ENCODE results near the gene EGFL7. TPM values are rescaled to one million over a fixed set of nuclear protein-coding genes. Genes with fewer than 3 reads are reported as not detected.

Gene EGFL7
- total and polyA plus RNA-seq, 4 donors: 128 to 379 (median 226) TPM

- H3K36me3 ChIP-seq (ENCODE audit: control insufficient read depth in 4 of 4, insufficient read depth in 4 of 4, low read length in 4 of 4): no peaks in the 10 kb centered on the region
- H3K27me3 ChIP-seq (ENCODE audit: control insufficient read depth in 3 of 3, insufficient read depth in 3 of 3, low read length in 2 of 3): no peaks in the 10 kb centered on the region
- H3K9me3 ChIP-seq (ENCODE audit: control insufficient read depth in 4 of 4, insufficient read depth in 3 of 4, low read length in 3 of 4): peaks cover 0 to 3% (median 0%) of the 10 kb centered on the region in 4 donors
- 50 to 54% methylated on average over 43 of the region's 43 CpGs for WGBS, 2 donors
- H3K4me3 ChIP-seq: no peak overlapping the region
- H3K4me1 ChIP-seq (ENCODE audit: control insufficient read depth in 5 of 5, insufficient read depth in 5 of 5, low read length in 5 of 5): peaks cover 0 to 14% (median 0%) of the 10 kb centered on the region in 5 donors
- ATAC-seq (ENCODE audit: insufficient read depth, low FRiP score): no peak
- peak overlapping the region in 1 of 2 donors; percentile 77 for H3K27ac ChIP-seq (ENCODE audit: low read depth in 1 of 2, low read length in 1 of 2)
- no peak overlapping the region for H3K9ac ChIP-seq (ENCODE audit: insufficient read depth in 1 of 2, low read length in 2 of 2)
- DNase-seq: no peak
- no peak for TF ChIP-seq CTCF (IDR thresholded peaks at IDR 0.05; ENCODE audit: control extremely low read depth, extremely low read depth)
Measured at GRCh38 chr9:136653323-136654079, 9.2 kb upstream of the EGFL7 start.

- peak overlapping the region; percentile 61 to 93 for H3K27ac ChIP-seq (ENCODE audit: low read depth in 1 of 2, low read length in 1 of 2)
- WGBS, 2 donors: 56 to 64% methylated on average over 15 of the region's 15 CpGs
- H3K4me3 ChIP-seq: no peak overlapping the region
- no peak for TF ChIP-seq CTCF (IDR thresholded peaks at IDR 0.05; ENCODE audit: control extremely low read depth, extremely low read depth)
- ATAC-seq (ENCODE audit: insufficient read depth, low FRiP score): no peak
- H3K36me3 ChIP-seq (ENCODE audit: control insufficient read depth in 4 of 4, insufficient read depth in 4 of 4, low read length in 4 of 4): no peaks in the 10 kb centered on the region
- H3K9ac ChIP-seq (ENCODE audit: insufficient read depth in 1 of 2, low read length in 2 of 2): no peak overlapping the region
- no peak for DNase-seq
- peaks cover 0 to 14% (median 0%) of the 10 kb centered on the region in 5 donors for H3K4me1 ChIP-seq (ENCODE audit: control insufficient read depth in 5 of 5, insufficient read depth in 5 of 5, low read length in 5 of 5)
- peaks cover 0 to 3% (median 0%) of the 10 kb centered on the region in 4 donors for H3K9me3 ChIP-seq (ENCODE audit: control insufficient read depth in 4 of 4, insufficient read depth in 3 of 4, low read length in 3 of 4)
- no peaks in the 10 kb centered on the region for H3K27me3 ChIP-seq (ENCODE audit: control insufficient read depth in 3 of 3, insufficient read depth in 3 of 3, low read length in 2 of 3)
Measured at GRCh38 chr9:136654820-136655535, 7.7 kb upstream of the EGFL7 start.

- peak overlapping the region; percentile 61 to 93 for H3K27ac ChIP-seq (ENCODE audit: low read depth in 1 of 2, low read length in 1 of 2)
- H3K36me3 ChIP-seq (ENCODE audit: control insufficient read depth in 4 of 4, insufficient read depth in 4 of 4, low read length in 4 of 4): no peaks in the 10 kb centered on the region
- H3K4me1 ChIP-seq (ENCODE audit: control insufficient read depth in 5 of 5, insufficient read depth in 5 of 5, low read length in 5 of 5): peaks cover 0 to 14% (median 0%) of the 10 kb centered on the region in 5 donors
- H3K4me3 ChIP-seq: no peak overlapping the region
- no peak for TF ChIP-seq CTCF (IDR thresholded peaks at IDR 0.05; ENCODE audit: control extremely low read depth, extremely low read depth)
- ATAC-seq (ENCODE audit: insufficient read depth, low FRiP score): no peak
- no peak overlapping the region for H3K9ac ChIP-seq (ENCODE audit: insufficient read depth in 1 of 2, low read length in 2 of 2)
- H3K27me3 ChIP-seq (ENCODE audit: control insufficient read depth in 3 of 3, insufficient read depth in 3 of 3, low read length in 2 of 3): no peaks in the 10 kb centered on the region
- DNase-seq: peak in 2 of 3 donors; percentile 60 to 78
- WGBS, 2 donors: 17 to 30% methylated on average over 18 of the region's 18 CpGs
- H3K9me3 ChIP-seq (ENCODE audit: control insufficient read depth in 4 of 4, insufficient read depth in 3 of 4, low read length in 3 of 4): peaks cover 0 to 3% (median 0%) of the 10 kb centered on the region in 4 donors
Measured at GRCh38 chr9:136655536-136656182, 7.1 kb upstream of the EGFL7 start.
